AML-193 (cell line): Measurements from ENCODE around the gene SMIM45.

ENCODE experiments used
- DNase-seq, 2 experiments: peaks; one replicate each; lab custom pipeline; 2025; lab: John Stamatoyannopoulos, UW

Gene SMIM45

DNA sequence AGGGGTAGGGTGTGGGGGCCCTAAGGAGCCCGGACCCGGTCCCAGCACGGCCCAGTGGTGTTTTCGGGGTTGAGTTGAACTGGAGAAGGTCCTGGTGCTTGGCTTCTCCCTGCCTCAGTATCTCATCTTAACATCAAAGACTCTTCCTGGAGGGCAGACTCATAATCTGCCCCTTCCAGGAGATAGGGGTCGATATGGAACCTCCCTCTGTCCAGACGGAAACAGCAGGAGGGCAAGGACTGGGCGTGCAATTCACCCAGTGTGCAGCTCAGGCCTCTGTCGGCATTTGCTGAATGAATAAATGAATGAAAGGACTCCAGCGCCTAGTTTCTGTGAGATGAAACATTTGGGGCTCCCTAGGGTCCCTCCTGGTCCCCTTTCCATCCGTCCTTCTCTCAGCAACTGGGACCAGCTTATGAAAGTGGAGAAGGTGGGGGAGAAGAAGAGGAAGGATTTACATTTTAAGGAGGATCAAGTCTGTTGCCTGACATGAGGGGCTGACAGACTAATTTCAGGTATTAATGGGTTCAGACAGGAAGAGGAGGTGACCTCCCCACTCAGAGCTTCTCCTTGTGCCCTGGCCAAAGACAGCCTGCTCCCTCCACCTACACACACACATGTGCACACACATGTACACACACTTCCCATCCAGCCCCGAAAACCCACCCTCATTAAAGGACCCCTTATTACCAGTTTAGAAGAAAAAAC is 36.0 kb upstream of the SMIM45 start:
- no peak for DNase-seq

DNA sequence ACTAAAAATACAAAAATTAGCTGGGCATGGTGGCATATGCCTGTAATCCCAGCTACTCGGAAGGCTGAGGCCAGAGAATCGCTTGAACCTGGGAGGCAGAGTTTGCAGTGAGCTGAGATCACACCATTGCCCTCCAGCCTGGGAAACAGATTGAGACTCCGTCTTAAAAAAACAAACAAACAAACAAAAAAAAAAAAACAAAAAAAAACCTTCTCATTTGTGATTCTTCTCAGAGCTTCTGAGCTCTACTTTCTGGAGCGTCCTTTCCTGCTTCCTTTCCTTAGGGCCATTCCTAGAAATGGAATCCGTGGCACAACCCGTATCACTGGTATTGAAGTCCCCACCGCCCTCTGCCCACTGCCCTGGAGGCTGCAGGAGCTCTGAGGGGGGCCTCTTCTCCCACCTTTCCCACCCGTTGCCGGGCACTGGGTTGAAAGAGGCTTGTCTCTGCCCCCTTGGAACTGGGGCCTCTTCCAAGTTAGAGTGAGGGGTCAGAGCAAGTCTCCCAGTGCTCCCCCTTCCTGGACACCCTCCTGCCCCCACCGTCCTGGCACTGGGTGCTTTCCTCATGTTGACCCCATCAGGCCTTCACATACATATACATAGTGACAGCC is 35.1 kb upstream of the SMIM45 start:
- DNase-seq = no peak

DNA sequence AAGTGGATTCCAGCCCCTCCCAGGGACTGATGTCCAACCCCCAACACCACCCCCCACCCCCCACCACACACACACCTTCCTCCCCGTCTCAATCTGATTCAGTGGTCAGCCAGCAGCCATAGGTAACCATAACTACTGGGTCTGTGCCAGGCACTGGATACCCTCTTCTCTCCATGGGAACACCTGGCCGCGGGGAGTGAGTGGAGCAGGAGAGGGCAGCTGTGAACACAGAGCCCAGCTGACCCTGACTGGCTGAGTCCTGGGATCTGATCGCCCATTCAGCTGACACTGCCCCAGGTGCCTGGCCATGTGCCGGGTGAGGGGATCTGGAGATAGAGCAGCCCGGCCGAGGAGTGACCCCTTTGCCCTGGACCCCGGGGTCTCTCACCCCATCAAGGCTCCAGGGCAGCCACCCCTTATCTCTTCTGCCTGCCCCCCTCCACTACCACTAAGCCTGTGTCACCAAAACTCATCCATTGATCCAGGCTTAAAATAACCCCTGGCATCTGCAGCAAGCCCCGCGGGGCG is 34.5 kb upstream of the SMIM45 start:
- DNase-seq = no peak

DNA sequence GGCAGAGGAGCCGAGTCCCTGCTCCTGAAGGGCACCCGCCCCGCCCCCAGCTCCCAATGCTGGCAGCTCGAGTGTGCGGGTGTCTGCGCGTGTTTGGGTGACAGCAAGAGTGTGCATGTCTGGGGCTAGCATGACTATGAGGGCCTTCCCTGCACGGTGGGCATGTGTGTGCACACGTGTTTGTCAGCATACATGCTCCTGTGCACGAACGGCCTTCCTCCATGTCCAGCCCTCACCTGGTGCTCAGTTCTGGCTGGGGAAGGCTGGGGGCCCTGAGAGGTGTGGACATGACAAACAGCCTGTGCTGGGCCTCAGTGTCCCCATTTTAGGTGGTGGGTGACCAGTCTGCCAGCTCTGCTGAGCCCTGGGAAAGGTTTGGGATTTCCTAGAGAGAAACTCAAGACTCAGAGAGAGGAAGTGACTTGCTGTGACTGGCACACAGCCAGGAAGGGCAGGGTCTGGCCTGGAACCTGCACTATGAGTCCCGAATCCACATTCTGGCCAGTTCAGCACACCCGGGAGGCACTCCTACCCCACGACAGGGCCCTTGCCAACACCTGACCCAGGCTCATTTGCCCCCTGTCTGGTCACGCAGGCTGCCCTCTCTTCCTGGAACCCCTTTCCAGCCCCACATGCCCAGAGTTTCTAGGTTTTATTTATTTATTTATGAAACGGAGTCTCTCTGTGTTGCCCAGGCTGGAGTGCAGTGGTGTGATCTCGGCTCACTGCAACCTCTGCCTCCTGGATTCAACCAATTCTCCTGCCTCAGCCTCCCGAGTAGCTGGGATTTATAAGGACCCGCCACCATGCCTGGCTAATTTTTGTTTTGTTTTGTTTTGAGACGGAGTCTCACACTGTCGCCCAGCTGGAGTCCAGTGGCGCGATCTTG is 33.8 kb upstream of the SMIM45 start:
- peak; percentile 7 to 32 for DNase-seq

DNA sequence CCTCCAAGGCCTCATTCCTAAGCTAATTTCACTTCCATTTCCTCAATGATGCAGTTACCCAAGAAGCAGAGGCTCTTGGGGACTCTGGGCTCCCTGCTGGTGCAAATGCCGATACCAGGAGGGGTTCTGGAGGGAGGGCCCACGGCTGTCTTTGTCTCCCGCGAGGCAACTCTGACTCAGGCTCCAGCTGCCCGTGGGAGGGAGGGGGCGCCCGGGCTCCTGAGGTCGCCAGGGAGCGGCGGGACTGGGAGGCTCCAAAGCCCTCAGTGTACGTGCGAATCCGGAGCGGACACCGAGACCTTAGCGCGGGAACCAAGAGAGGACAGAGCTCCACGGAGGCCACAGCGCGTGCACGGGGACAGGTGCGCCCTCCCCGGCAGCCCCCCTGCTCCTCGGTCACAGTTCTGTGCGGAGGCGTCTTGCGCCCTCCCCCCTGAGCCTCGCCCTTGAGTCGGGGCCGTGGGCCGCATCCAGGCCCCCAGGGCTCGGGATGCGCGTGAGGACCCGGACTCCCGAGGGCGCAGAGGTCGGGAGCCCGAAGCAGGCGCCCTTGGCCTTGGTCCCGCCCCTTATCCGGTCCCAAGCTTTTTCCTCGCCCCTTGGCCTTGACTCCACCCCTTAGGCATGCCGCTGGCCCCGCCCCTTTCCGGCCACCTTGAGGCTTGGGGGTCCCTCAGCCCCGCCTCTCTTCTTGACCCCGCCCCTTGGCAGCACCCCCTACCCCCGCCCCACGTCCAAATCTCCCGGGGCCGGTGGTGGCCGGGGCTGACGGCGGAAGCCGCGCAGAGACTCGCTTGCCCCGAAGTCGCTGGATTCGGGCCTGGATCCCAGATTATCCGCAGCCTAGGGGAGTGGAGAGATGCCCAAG is 32.4 kb upstream of the SMIM45 start:
- no peak for DNase-seq

DNA sequence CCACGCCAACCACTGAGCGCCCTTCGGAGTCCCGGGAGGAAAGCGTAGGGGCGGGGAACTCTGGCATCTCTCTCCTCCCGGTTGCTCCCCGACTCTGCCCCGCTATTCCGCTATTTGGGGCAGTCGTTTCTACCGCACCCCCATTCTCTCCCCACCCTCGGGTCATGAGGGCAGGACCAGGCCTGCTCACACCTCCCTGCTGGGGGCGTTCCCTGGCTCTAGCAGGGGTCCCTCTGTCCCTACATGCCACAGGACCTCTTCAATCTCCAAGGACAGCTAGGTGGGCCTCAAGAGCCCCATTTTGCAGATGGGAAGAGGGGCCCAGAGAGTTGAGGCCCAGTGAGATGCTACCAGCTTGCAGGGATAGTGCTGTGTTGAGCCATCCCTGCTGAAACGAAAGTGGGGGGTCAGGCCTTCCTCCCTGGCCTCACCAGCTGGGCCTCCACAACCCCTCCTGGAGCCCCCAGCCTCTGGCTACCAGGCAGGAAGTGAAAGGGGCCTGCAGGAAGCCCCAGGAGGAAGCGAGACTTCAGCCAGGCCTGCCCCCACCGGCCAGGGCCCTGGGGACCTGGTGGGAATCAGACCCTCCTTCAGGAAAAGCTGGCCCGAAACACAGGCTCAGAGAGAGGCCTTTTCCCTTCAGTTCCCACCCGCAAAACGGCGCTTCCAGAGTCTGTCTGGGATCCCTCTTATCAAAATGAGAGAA is 31.5 kb upstream of the SMIM45 start:
- DNase-seq = no peak

DNA sequence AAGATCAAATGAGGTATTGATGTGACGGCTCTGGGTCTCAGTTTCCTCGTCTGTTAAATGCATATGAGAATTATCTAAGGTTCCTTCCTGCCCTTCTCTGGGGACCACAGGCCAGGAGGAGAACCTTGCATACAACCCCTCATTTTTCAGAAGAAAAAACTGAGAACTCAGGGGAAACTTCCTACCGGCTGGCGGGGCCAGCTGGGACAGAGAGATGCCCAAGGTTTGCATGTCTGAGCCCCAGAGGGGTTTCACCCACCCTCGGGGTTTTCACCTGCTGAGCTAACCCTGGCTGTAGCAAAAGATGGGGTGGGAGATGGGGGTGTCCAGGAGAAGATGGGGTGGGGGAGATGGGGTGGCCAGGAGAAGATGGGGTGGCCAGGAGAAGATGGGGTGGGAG is 29.6 kb upstream of the SMIM45 start:
- DNase-seq = no peak

DNA sequence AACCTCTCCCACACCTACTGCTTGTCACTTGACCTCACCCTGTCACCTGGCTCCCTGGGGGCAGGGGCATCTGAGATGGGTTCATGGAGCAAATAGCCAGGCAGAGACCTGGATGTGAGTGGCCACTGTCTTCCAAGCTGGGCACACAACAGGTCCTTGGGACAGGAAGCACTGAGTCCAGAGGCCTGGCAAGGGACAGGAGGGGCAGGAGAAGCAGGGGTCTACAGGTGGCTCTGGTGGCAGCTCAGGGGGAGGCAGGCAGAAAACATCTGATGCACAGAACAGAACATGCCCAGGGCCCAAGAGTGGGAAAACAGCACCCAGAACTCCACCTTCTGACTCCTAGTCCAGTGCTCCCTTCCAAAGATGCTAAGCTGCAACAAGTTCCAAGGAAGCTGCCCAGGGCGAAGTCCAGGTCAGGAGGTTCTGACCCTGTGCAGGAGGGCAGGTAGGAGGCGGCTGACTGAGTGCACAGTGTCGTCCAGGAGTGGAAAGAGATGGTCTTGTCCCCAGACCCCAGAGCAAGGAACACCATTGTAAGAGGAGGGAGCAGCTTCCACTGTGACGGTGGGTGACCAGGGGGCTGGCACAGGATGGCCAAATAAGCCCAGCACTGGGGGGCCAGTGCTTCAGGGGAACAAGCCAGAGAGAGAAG is 28.9 kb upstream of the SMIM45 start:
- no peak for DNase-seq

DNA sequence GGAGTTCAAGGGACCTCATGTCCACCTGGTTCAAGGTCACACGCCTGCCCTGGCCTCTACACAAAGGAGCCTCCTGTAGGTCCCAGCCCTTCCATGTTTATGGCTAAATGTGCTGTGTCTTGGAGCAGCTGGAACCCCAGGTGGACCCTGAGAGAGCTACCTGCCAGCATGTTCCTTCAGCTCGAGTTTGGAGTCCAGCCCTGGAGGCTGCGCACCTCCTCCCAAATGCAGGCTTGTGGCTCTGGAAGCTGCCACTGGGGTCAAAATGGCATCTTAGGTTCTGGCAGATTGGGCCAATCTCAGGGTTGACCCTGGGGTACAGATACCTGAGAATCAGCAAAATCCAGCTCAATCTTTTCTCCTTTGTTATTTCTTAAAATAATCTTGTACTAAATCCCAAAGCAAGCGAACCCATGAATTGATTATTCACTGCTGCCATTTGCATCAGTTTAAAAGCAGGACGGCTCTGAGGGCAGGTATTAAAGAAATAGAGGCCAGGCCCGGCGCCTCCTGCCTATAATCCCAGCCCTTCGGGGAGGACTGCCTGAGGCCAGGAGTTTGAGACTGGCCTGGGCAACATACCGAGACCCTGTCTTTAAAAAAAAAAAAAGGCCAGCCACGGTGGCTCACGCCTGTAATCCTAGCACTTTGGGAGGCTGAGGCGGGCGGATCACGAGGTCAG is 28.2 kb upstream of the SMIM45 start:
- no peak for DNase-seq

DNA sequence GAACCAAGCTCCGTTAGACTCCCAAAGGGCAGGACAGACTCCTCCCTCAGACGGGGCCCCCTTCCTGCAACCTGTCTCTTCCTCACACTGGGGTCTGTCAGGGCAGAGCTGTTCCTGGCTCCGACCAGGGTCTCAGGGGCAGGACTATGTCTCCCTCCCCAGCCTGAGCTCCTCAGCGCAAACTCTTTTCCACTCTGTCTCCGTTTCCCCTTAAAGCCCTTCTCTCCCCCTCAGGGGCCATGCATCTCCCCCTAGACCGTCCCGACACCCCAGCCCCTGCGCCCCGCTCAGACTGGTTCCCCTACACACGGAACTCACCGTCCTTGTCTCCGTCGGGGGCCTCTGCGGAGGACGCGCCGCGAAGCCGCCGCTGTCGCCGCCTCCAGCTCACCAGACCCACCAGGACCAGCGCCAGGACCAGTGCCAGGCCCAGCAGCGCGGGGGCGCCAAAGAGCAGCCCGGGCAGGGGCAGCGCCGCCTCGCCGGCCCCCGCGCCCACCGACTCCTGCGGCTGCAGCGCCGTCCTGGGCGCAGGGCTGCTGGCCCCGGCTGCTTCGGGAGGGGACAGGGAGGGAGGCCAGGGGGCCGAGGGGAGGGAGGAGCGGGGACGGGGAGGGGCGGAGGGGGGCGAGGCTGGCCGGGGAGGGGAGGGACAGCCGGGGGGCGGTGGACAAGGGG is 26.0 kb upstream of the SMIM45 start:
- DNase-seq = no peak

DNA sequence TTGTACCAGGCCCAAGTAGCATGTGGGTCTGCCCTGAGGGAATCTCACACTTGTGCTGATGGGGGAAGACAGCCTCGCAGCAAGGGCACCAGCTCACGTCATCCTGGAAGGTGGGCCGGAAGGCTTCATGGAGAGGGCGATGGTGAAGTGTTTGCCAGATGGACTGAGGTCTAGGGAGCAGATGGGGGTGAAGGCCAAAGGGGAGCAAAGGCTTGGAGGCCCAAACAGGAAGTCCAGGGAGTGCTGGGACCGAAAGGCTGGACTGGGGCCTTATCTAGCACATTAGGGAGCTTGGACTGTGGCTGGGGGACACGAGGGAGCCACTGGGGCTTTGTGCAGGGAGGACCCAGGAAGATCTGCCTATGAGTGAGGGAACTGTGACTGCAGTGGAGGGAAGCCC is 24.1 kb upstream of the SMIM45 start:
- no peak for DNase-seq

DNA sequence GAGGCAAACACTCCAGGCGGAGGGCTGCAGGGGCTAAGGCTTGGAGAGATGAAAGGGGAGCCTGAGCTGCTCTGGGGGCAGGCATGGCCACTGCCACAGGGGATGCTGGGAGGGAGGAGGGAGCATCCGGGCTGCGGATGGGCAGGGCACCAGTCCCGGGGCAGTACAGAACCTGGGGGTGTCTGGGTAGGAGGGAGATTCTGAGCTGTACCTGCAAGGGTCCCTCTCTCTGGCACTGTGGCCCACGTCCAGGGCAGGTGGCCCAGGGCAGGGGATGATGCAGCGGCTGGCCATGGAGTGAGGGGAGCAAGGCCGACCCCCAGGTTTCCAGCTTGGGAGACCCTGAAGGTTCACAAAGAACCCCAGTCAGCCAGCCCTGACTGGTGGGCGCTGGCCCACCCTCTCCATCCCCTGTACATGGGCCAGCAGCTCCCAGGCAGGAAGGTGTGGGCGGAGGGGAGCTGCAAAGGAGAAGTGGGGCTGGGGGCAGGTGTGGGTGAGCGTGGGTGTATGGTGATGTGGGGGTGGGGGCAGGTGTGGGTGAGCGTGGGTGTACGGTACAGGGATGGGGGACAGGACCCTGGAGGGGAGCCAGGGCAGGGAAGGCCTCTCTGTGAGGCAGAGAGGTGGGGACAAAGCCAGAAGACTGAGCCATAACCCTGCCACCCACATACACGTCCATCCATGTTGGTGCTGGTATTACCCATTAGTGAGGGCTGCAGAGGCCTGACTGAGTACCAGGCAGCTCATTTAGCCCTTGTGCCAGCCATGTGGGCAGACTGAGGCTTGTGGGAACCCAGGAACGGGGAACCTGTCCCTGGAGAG is 23.1 kb upstream of the SMIM45 start:
- no peak for DNase-seq

DNA sequence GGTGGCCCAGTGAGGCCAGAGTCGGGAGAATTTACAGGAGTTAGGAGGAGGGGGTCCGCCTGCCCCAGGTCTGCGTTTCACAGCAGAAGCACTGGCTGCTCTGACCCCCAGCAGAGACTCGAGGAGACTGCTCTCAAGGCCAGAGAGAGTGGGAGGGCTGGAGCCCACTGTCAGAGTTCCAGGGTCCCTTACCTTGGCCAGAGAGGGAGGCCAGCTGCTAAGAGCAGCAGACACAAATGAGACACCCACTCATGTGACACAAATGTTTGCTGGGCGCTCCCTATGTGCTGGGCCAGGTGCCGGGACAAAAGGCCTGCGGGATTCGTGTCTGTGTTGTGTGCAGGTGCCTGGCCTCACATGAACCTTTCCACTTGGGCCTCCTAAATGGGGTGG is 22.5 kb upstream of the SMIM45 start:
- no peak for DNase-seq

DNA sequence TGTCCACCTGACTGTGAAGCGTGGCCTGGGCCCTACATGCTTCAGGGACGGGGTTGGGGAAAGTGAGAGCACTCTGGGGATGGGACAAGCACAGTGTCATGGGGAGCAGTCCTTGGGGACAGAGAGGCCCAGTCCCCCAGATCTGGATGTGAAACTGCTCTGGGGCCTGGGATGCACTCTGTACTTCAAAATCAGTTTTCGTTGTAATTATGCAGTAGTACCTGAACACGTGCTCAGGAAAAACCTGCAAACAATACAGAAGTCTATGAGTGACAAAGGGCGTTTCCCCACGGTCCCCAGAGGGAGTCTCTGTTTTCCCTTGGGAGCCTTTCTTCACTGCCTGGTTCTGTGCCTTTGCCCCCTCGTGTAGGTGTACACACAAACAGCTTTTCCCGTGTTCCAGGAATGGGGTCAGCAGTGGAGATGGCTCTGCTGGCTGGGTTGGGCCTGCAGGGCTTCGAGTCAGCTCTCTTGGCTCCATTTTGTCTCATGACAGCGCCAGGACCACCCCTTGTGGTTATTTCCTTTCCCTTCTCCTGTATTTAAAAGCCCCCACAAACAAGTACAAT is 20.2 kb upstream of the SMIM45 start:
- DNase-seq = no peak

DNA sequence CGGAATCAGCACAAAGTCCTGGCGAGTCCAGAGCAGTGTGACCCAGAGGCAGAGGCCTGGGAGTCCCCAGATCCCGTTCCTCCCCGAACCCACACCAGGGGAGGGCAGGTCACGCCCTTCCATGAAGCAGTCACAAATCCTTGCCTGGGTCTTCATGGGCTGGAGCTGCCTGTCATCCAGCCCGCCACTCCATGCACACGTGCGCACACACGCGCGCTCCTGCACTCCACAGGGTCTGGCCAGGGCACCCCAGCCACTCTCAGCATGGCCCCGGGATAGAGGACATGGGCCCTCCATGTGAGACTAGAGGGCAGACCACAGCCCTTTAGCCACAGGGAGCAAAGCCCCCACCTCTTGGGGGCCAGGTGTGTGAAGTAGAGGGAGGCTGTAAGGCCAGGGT is 19.6 kb upstream of the SMIM45 start:
- DNase-seq = no peak

DNA sequence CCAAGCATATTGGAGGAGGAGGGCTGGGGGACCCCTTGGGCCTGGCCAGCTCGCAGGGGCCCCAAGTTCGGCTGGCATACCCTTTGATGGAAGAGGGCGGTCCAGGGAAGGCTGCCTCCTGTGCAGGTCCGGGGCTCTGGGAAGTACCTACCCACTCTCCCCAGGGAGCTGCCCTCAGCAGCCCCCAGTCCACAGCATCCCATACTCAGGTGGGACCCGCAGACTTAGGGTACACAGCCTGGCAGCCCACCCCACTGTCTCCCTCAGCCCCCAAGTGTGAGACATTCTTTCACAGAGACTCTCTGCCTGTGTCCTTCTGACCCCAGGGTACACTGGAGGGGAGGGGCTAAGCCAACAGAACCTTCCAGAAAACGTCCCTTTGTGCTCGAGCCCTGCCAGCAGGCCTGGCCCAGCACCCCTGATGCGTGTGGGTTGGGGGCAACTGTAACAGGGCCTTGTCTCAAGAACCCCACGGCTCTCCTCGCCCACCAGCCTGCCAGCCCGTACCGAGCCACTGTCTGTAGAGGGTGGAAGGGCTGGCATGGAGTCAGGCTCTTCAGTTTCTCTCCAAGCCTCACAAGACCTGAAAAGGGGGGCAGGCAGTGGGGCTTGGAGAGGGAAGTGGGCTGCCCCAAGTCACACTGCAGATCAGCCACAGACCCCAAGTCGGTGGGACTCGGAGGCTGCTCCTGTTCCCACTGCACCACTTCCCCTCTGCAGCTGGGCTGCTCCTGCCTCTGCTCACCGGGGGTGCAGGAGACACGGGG is 18.4 kb upstream of the SMIM45 start:
- DNase-seq = no peak

DNA sequence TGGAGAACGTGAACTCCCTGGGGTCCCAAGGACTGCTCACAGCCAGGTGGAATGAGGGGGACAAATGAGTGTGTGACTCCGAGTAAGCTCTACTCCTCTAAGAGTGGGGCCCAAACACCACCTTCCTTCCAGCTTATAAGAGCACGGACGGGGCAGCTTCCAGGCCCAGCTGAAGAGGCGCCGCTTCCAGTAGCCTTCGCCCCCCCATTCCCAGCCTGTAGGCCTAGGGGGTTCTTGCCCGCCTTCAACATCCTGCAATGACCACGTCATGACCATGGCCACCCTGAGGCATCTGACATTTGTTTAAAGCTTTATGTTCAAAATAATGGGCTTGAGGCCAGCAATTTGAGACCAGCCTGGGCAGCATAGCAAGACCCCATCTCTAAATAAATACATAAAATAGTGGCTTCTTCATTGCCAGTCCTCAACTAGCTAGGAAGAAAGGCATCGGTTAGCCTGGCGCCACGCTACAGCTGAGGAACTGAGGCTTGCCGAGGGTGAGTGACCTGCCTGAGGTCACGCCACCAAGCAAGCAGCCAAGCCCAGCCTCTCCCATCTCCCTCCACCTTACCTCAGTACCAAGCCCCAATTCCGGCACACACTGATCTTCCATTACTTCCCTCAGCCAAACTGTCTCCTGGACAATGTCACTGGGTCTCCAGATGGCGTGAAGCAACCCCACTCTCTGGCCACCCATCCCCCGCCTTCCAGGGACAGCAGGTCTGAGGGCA is 17.5 kb upstream of the SMIM45 start:
- DNase-seq = no peak
